PC-9 (cell line): Measurements from ENCODE around the gene TTC39A.

Experiments
- CTCF ChIP-seq: fragments of 200-600 bp; sonication (generic); conservative IDR thresholded peaks from 2 replicates; pipeline ENCODE4 v1.6.1; 2017; ENCODE audit warnings: mixed run types, antibody characterized with exemption, mild to moderate bottlenecking, moderate library complexity
- EZH2 ChIP-seq: fragments of 200-600 bp; sonication (generic); IDR thresholded peaks from 2 replicates; pipeline ENCODE4 v1.8.0; 2017; ENCODE audit warnings: antibody characterized with exemption, low read depth

- TF ChIP-seq CTCF (no peak), EZH2 (no peak)
Observed at GRCh38 chr1:51282605-51283004, 47.8 kb downstream of the TTC39A start.
